CD4-positive, alpha-beta T cell (primary cell): ENCODE results near the gene CNOT10. TPM values are rescaled to one million over a fixed set of nuclear protein-coding genes. Genes with fewer than 3 reads are reported as not detected.

Experiments used
- ATAC-seq: fragments of 200-7000 bp; cut with Tn5 transposase; one replicate; pipeline ENCODE4 v1.10.0; 2022; ENCODE audit warnings: mild to moderate bottlenecking; ENCODE audit not compliant: poor library complexity
- CTCF ChIA-PET: fragments of 350-600 bp; sonication (Branson Sonifier 250); formaldehyde crosslinking; loops from one replicate; lab custom pipeline; 2021; ENCODE audit warnings: antibody characterized with exemption, inconsistent platforms; lab: Charles Lee
- POLR2A ChIA-PET: fragments of 350-600 bp; sonication (Branson Sonifier 250); formaldehyde crosslinking; loops from one replicate; lab custom pipeline; 2021; ENCODE audit warnings: antibody characterized with exemption, inconsistent platforms; lab: Charles Lee
- DNase-seq, 14 experiments: peaks; one replicate each; pipeline ENCODE4 v3.0.0-alpha.2; 2013 to 2020; ENCODE audit warnings: mixed read lengths in 2 of 14
- H3K27ac ChIP-seq, 2 donors: one replicate each; pipeline versions ENCODE4 v1.5.1 to v1.7.0; 2013; ENCODE audit warnings: low read length in 2 of 2, low read depth in 1 of 2, mild to moderate bottlenecking in 1 of 2
- H3K27me3 ChIP-seq, 2 experiments: 1 replicate in 1 of 2; 2 replicates in 1 of 2; pipeline versions ENCODE4 v1.6.1 to v1.7.0; 2013; ENCODE audit warnings: low read length in 2 of 2, control low read depth in 1 of 2, mild to moderate bottlenecking in 1 of 2, moderate library complexity in 1 of 2; ENCODE audit not compliant: insufficient read depth in 2 of 2, control insufficient read depth in 1 of 2
- H3K36me3 ChIP-seq: one replicate; pipeline ENCODE4 v1.6.1; 2013; ENCODE audit warnings: low read length, control low read depth; ENCODE audit not compliant: insufficient read depth
- H3K4me1 ChIP-seq: one replicate; pipeline ENCODE4 v1.6.1; 2013; ENCODE audit warnings: low read length, control low read depth; ENCODE audit not compliant: insufficient read depth
- H3K4me3 ChIP-seq: one replicate; pipeline ENCODE4 v1.5.1; 2013; ENCODE audit warnings: mild to moderate bottlenecking, low read length, moderate library complexity
- H3K9me3 ChIP-seq, 2 experiments: 1 replicate in 1 of 2; 2 replicates in 1 of 2; pipeline versions ENCODE4 v1.6.1 to v1.7.0; 2013; ENCODE audit warnings: low read length in 2 of 2, mild to moderate bottlenecking in 2 of 2, control low read depth in 1 of 2, moderate library complexity in 1 of 2; ENCODE audit not compliant: control insufficient read depth in 1 of 2, insufficient read depth in 1 of 2
- H3K27ac Mint-ChIP-seq: one replicate; pipeline ENCODE4 v1.8.0; 2020; ENCODE audit warnings: mixed read lengths
- H3K27me3 Mint-ChIP-seq: one replicate; pipeline ENCODE4 v1.8.0; 2021; ENCODE audit warnings: mixed read lengths
- H3K36me3 Mint-ChIP-seq: one replicate; pipeline ENCODE4 v1.8.0; 2021; ENCODE audit warnings: low read depth, mixed read lengths
- H3K4me1 Mint-ChIP-seq: one replicate; pipeline ENCODE4 v1.8.0; 2021; ENCODE audit warnings: low read depth, mixed read lengths
- H3K4me3 Mint-ChIP-seq: one replicate; pipeline ENCODE4 v1.8.0; 2020; ENCODE audit warnings: mild to moderate bottlenecking, mixed read lengths
- H3K9me3 Mint-ChIP-seq: one replicate; pipeline ENCODE4 v1.8.0; 2020; ENCODE audit warnings: mixed read lengths
- CTCF ChIP-seq: fragments of 200-600 bp; IDR thresholded peaks from one replicate; pipeline ENCODE4 v1.8.0; 2022; ENCODE audit warnings: antibody characterized with exemption, mild to moderate bottlenecking
- intact Hi-C, 2 experiments: fragments of 100-400 bp; cut with DNase I in 1 of 2; cut with micrococcal nuclease in 1 of 2; formaldehyde crosslinking; loops; one replicate each; pipeline versions ENCODE4 v1.15.1 to v1.9.0; 2023 to 2025; cut with DNase I, micrococcal nuclease
- total RNA-seq, 174 experiments: library from RNA in 2 of 174; stranded (reverse) in 2 of 174; gene quantifications; one replicate each; pipeline ENCODE4 v1.2.3 and lab custom pipeline; 2021 to 2026

The CNOT10 gene
- total RNA-seq, 2 experiments from 2014 or later = 31.3 to 42.0 TPM

- intact Hi-C loops = loop anchor here in 1 of 2 experiments (2.0 to 10.0 kb wide), 4 partner anchors 115 to 1151 kb away; partner anchors contain the start of genes DYNC1LI1, GLB1, STT3B and TMPPE
Measured at GRCh38 chr3:32685543-32686185, 676 bp downstream of the CNOT10 start.

GRCh38 chr3:32686713-32687112, 1.7 kb downstream of the CNOT10 start:
- CTCF ChIA-PET = no interaction called here
- H3K27me3 Mint-ChIP-seq = no peaks in the 10 kb centered on the region
- Histone ChIP-seq H3K27ac (peak overlapping the region in 1 of 2 donors; percentile 10), H3K9me3 (no peaks in the 10 kb centered on the region), H3K4me1 (peaks cover 15% of the 10 kb centered on the region), H3K27me3 (no peaks in the 10 kb centered on the region), H3K4me3 (no peak overlapping the region), H3K36me3 (peaks cover 3% of the 10 kb centered on the region)
- H3K4me1 Mint-ChIP-seq = peaks cover 44% of the 10 kb centered on the region
- peak overlapping the region; percentile 97 for H3K27ac Mint-ChIP-seq
- no peak for TF ChIP-seq CTCF
- intact Hi-C loops = loop anchor here in 1 of 2 experiments (2.0 to 10.0 kb wide), 4 partner anchors 116 to 1152 kb away; partner anchors contain the start of genes DYNC1LI1, GLB1, STT3B and TMPPE
- H3K4me3 Mint-ChIP-seq = peak overlapping the region; percentile 87
- POLR2A ChIA-PET = no interaction called here
- ATAC-seq (no peak), DNase-seq (no peak)
- no peaks in the 10 kb centered on the region for H3K9me3 Mint-ChIP-seq
- peaks cover 32% of the 10 kb centered on the region for H3K36me3 Mint-ChIP-seq

More at GRCh38 chr3:32685543-32686185, 676 bp downstream of the CNOT10 start:
- Mint-ChIP-seq H3K4me1 (peaks cover 44% of the 10 kb centered on the region), H3K9me3 (no peaks in the 10 kb centered on the region), H3K36me3 (peaks cover 32% of the 10 kb centered on the region), H3K27me3 (no peaks in the 10 kb centered on the region), H3K4me3 (peak overlapping the region; percentile 87), H3K27ac (peak overlapping the region; percentile 97)
- Histone ChIP-seq H3K4me3 (peak overlapping the region; percentile 92), H3K9me3 (no peaks in the 10 kb centered on the region), H3K27me3 (no peaks in the 10 kb centered on the region), H3K4me1 (peaks cover 15% of the 10 kb centered on the region), H3K27ac (peak overlapping the region; percentile 74 to 82), H3K36me3 (peaks cover 3% of the 10 kb centered on the region)
- CTCF ChIA-PET = interaction anchor here (0.6 to 2.0 kb wide), 4 partner anchors 20 to 156 kb away, joined by 3 to 4 read pairs (median 3); no protein-coding TSS in a partner anchor
- no peak for TF ChIP-seq CTCF
- POLR2A ChIA-PET = interaction anchor here (0.6 to 2.2 kb wide), 9 partner anchors 10 to 755 kb away, joined by 3 to 9 read pairs (median 4); partner anchors contain the start of gene UBP1
- ATAC-seq (no peak), DNase-seq (no peak)

- intact Hi-C loops = no loop called here
- no peak for TF ChIP-seq CTCF
- ChIA-PET POLR2A (no interaction called here), CTCF (no interaction called here)
- ATAC-seq (no peak), DNase-seq (no peak)
- Mint-ChIP-seq H3K36me3 (peaks cover 30% of the 10 kb centered on the region), H3K4me3 (no peak overlapping the region), H3K27me3 (no peaks in the 10 kb centered on the region), H3K9me3 (no peaks in the 10 kb centered on the region), H3K27ac (no peak overlapping the region), H3K4me1 (peaks cover 30% of the 10 kb centered on the region)
- Histone ChIP-seq H3K9me3 (no peaks in the 10 kb centered on the region), H3K4me1 (peaks cover 4% of the 10 kb centered on the region), H3K4me3 (no peak overlapping the region), H3K27me3 (no peaks in the 10 kb centered on the region), H3K27ac (no peak overlapping the region), H3K36me3 (peaks cover 5% of the 10 kb centered on the region)
Measured at GRCh38 chr3:32691847-32692246, 6.9 kb downstream of the CNOT10 start.
